RCC 7860 (cell line): ENCODE results near the gene FRG2B.
"Not testable (repeated sequence)": the region's sequence is repeated elsewhere in the genome, so short reads cannot be mapped to it uniquely, and the experiment has no call there.

Source experiments
- DNase-seq: peaks from one replicate; pipeline ENCODE4 v3.0.0-alpha.2; 2015; ENCODE audit warnings: low spot score
- FAIRE-seq: peaks from 2 replicates; lab custom pipeline; 2012; peaks lifted over from hg19 to GRCh38; lab: Jason Lieb, UNC

The FRG2B gene

GRCh38 chr10:133603434-133603833 lies 23.2 kb downstream of the FRG2B start:
- not testable (repeated sequence) for FAIRE-seq, DNase-seq

GRCh38 chr10:133600657-133601056 lies 25.9 kb downstream of the FRG2B start:
- FAIRE-seq (no peak), DNase-seq (no peak)

- not testable (repeated sequence) for FAIRE-seq, DNase-seq
Observed at GRCh38 chr10:133599869-133600268, 26.7 kb downstream of the FRG2B start.

- no peak for DNase-seq
- no peak for FAIRE-seq
Observed at GRCh38 chr10:133592716-133593115, 33.9 kb downstream of the FRG2B start.

- no peak for DNase-seq
- no peak for FAIRE-seq
Observed at GRCh38 chr10:133590970-133591359, 35.6 kb downstream of the FRG2B start.

- FAIRE-seq = no peak
Observed at GRCh38 chr10:133590226-133590969, 36.2 kb downstream of the FRG2B start.

GRCh38 chr10:133577037-133577436 lies 49.6 kb downstream of the FRG2B start:
- FAIRE-seq = not testable (repeated sequence)

More at GRCh38 chr10:133590226-133590969, 36.2 kb downstream of the FRG2B start:
- DNase-seq = no peak

More at GRCh38 chr10:133577037-133577436, 49.6 kb downstream of the FRG2B start:
- not testable (repeated sequence) for DNase-seq
